ENCODE data around the gene MICAL2.

Gene MICAL2

DNA sequence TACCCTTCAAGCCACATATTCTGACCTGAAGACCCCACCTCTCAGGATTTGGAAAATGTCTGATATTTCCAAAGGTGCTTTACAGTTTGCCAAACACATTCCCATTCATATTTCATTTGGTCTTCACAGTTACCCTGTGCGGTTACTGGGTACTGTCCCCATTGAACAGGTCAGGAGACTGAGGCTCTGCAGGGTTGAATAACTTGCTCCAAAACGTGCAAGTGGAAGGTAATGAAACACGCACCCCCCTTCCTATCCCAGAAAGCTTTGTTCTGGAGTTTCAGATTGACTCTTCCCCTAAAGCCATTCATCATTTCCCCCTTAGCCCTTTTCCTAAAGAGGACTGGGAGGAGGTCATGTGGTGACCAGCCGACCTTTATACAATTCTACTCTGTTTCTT is 18.8 kb downstream of the MICAL2 start:
- Mint-ChIP-seq H3K36me3 (ENCODE audit: low read depth) (no peaks in the 10 kb centered on the region), H3K27ac (no peak overlapping the region), H3K27me3 (ENCODE audit: low read depth, poor library complexity) (peaks cover 28% of the 10 kb centered on the region), H3K4me1 (peaks cover 14% of the 10 kb centered on the region), H3K9me3 (no peaks in the 10 kb centered on the region), H3K4me3 (no peak overlapping the region)
- no peak for DNase-seq
- TF ChIP-seq, protein P1, sequence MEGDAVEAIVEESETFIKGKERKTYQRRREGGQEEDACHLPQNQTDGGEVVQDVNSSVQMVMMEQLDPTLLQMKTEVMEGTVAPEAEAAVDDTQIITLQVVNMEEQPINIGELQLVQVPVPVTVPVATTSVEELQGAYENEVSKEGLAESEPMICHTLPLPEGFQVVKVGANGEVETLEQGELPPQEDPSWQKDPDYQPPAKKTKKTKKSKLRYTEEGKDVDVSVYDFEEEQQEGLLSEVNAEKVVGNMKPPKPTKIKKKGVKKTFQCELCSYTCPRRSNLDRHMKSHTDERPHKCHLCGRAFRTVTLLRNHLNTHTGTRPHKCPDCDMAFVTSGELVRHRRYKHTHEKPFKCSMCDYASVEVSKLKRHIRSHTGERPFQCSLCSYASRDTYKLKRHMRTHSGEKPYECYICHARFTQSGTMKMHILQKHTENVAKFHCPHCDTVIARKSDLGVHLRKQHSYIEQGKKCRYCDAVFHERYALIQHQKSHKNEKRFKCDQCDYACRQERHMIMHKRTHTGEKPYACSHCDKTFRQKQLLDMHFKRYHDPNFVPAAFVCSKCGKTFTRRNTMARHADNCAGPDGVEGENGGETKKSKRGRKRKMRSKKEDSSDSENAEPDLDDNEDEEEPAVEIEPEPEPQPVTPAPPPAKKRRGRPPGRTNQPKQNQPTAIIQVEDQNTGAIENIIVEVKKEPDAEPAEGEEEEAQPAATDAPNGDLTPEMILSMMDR (IDR thresholded peaks at IDR 0.05) = no peak

DNA sequence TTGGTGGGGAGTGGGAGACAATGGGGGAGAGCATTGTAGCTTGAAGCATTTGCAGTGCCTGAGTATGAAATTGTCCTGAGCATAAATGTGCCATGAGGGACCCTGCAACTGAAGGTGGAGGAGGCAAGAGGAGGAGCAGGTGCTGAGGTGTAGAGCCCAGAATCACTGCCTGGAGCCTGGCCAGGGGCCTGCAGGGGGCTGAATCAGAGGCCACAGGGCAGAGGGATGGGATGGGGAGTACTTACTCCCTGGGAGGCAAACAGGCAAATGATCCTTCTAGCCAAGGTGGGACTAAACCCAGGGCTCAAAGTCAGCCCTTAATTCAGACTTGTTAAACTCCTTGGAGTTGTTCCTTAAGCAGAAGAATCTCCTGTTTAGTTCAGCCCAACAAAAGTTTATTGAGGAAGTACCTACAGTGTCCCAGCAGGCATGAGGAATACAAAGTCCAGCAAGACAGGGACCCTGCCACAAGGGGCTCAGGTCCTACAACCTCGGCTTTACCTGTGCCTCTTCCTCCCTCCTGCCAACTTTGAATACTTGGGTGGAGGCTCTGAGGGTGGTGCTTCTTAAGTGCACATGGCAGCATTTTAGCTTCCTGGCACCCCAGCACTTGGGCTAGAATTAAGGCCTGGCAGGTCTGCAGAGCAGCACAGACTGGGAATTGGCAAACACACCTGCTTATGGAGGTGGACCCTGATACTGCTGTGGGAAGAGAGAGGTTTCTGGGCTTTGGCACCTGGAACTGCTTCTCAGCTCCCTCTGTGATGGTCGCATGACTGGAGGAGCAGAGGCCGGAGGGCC is 20.0 kb downstream of the MICAL2 start:
- no peak overlapping the region for H3K27ac Mint-ChIP-seq
- H3K36me3 Mint-ChIP-seq (ENCODE audit: low read depth) = no peaks in the 10 kb centered on the region
- H3K4me1 Mint-ChIP-seq = peaks cover 10% of the 10 kb centered on the region
- H3K4me3 Mint-ChIP-seq = no peak overlapping the region
- H3K9me3 Mint-ChIP-seq = no peaks in the 10 kb centered on the region
- DNase-seq = no peak
- H3K27me3 Mint-ChIP-seq (ENCODE audit: low read depth, poor library complexity) = peaks cover 28% of the 10 kb centered on the region
- TF ChIP-seq, protein P1 (IDR thresholded peaks at IDR 0.05) = no peak

DNA sequence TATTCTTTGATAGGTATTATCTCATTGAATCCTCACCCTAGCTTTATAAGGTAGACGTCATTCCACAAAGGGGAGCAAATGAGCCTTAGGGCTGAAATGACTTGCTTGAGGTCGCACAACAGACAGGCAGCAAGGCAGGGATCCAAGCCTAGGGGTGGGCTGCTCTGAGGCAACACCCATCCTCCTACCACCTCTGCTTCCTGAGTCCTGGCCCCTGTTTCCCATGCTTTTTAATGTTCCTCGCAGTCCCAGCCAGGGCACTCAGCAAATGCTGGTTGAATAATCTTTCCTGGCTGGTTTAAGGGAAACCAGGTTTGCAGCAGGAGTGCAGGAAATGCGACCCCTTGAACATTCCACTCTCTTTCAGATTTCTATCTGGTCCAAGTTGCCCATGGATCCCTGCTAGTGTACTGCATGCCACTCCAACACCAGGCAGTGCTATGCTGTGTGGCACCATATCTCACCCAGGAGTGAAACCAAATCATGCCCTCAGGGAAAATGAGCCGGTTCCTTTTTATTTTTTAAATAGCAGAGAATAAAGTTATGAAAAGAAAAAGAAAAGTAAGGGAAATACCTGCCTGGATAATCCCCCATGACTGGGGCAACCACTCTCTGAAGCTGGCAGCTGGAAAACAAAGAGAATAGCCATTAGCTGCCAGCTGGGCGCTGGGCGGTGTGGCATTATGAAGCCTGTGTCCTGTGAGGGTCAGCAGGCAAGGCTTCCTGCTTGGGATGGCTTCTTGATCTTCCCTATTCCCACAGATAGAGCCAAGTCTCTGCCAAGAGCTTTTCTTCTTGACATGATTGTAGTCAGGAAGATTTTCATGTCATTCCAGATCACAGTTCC is 21.8 kb downstream of the MICAL2 start:
- peaks cover 27% of the 10 kb centered on the region for H3K27me3 Mint-ChIP-seq (ENCODE audit: low read depth, poor library complexity)
- no peak overlapping the region for H3K27ac Mint-ChIP-seq
- no peak for DNase-seq
- H3K4me3 Mint-ChIP-seq = no peak overlapping the region
- TF ChIP-seq, protein P1 (IDR thresholded peaks at IDR 0.05) = no peak
- no peaks in the 10 kb centered on the region for H3K9me3 Mint-ChIP-seq
- H3K4me1 Mint-ChIP-seq = peaks cover 4% of the 10 kb centered on the region
- H3K36me3 Mint-ChIP-seq (ENCODE audit: low read depth) = no peaks in the 10 kb centered on the region

DNA sequence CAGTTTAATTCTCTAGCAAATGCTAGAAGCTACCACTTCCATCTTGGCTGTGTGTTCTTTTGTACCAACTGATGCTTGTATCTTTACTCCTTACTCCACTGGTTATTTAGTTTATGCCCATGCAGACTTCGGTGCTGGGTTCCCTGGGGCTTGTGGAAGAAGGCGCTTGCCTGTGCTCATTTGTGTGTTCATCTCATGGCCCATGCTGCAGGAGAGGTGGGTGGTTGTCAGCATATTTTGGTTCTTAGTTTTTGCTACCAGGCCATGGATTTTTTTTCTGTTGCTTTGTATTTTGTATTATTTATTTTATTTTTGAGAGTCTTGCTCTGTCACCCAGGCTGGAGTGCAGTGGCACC is 22.4 kb downstream of the MICAL2 start:
- TF ChIP-seq, protein P1 (IDR thresholded peaks at IDR 0.05) = no peak
- Mint-ChIP-seq H3K4me1 (no peaks in the 10 kb centered on the region), H3K9me3 (no peaks in the 10 kb centered on the region), H3K27me3 (ENCODE audit: low read depth, poor library complexity) (peaks cover 23% of the 10 kb centered on the region), H3K36me3 (ENCODE audit: low read depth) (no peaks in the 10 kb centered on the region), H3K4me3 (no peak overlapping the region), H3K27ac (no peak overlapping the region)
- no peak for DNase-seq

DNA sequence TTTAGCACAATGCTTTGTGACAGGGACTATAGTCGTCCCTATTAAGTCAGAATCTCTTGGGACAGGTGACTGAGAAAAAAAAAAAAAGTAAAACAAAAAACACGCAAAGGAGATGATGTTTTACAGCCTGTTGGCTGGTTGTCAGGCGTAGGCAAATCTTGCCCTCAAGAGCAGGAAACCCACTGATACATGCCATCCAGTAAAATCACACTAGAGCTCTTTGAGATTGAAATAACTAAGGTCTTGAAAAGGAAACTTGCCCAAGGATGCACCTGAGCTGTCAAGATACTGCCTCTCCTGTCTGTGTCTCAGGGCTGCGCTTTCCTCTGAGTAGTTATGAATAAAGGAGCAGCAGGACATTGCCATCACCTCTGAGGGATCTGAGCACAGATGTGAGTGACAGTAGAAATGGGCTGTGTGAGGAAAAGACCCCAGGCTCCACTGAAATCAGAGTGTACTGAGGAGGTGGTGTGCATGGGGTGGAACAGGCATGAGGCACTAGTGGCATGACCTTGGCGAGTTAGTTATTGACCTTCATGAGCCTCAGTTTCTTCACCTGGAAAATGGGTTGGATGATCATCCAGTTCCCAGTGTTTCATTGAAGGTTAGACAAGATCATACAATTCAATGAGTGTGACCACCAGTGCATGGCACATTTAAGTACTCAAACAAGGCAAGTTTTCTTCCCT is 23.3 kb downstream of the MICAL2 start:
- peaks cover 5% of the 10 kb centered on the region for H3K4me1 Mint-ChIP-seq
- H3K36me3 Mint-ChIP-seq (ENCODE audit: low read depth) = no peaks in the 10 kb centered on the region
- H3K4me3 Mint-ChIP-seq = no peak overlapping the region
- TF ChIP-seq, protein P1 (IDR thresholded peaks at IDR 0.05) = no peak
- peaks cover 19% of the 10 kb centered on the region for H3K27me3 Mint-ChIP-seq (ENCODE audit: low read depth, poor library complexity)
- H3K27ac Mint-ChIP-seq = no peak overlapping the region
- H3K9me3 Mint-ChIP-seq = no peaks in the 10 kb centered on the region
- DNase-seq = no peak

Data from nephron progenitor cell (in vitro differentiated cells).